ENCODE data around the gene ZNF668. TPM values are rescaled to one million over a fixed set of nuclear protein-coding genes. Genes with fewer than 3 reads are reported as not detected.

ZNF668 gene
- total and polyA plus RNA-seq, 2 of the 13 experiments (the other 11 are each of a cell fraction or from before 2014, with no cell fraction given) = 3.8 to 9.8 TPM

DNA sequence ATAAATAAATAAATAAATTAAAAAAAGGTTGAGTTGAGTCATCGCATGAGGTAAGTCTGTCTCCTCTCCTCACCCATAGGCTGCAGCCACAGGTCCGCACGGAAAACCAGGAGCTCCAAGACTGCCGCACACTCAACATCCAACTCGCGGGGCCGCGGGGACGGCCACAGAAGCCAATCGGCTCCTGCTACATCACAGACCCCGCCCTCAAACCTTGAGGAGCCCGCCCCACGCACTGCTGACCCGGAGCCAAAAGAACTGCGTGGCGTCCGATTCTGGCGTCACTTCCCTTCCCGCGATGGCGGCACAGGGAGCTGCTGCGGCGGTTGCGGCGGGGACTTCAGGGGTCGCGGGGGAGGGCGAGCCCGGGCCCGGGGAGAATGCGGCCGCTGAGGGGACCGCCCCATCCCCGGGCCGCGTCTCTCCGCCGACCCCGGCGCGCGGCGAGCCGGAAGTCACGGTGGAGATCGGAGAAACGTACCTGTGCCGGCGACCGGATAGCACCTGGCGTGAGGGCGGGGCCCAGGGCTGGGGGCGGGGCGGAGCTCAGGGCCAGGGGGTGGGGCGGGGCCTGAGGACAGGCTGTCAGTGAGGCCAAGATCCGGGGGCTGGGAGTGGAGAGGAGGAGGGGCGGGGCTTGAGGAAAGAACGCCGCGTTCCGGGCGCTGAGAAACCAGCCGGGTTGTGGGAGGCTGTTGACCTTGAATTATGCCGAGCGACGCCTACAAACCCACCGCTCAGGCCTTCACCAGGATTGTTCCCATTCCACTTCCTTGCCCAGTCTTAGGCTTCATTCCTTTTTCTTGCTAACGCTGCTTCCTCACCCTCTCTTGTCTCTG lies 43.6 kb upstream of the ZNF668 start, which contains the start of gene KAT8 (continued):
- TF ChIP-seq, protein P1, sequence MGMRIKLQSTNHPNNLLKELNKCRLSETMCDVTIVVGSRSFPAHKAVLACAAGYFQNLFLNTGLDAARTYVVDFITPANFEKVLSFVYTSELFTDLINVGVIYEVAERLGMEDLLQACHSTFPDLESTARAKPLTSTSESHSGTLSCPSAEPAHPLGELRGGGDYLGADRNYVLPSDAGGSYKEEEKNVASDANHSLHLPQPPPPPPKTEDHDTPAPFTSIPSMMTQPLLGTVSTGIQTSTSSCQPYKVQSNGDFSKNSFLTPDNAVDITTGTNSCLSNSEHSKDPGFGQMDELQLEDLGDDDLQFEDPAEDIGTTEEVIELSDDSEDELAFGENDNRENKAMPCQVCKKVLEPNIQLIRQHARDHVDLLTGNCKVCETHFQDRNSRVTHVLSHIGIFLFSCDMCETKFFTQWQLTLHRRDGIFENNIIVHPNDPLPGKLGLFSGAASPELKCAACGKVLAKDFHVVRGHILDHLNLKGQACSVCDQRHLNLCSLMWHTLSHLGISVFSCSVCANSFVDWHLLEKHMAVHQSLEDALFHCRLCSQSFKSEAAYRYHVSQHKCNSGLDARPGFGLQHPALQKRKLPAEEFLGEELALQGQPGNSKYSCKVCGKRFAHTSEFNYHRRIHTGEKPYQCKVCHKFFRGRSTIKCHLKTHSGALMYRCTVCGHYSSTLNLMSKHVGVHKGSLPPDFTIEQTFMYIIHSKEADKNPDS (CRISPR knock-in tag; IDR thresholded peaks at IDR 0.05) = no peak
- peak; percentile 87 for TF ChIP-seq NFYC (CRISPR knock-in tag; IDR thresholded peaks at IDR 0.05)
- TF ChIP-seq, protein P2, sequence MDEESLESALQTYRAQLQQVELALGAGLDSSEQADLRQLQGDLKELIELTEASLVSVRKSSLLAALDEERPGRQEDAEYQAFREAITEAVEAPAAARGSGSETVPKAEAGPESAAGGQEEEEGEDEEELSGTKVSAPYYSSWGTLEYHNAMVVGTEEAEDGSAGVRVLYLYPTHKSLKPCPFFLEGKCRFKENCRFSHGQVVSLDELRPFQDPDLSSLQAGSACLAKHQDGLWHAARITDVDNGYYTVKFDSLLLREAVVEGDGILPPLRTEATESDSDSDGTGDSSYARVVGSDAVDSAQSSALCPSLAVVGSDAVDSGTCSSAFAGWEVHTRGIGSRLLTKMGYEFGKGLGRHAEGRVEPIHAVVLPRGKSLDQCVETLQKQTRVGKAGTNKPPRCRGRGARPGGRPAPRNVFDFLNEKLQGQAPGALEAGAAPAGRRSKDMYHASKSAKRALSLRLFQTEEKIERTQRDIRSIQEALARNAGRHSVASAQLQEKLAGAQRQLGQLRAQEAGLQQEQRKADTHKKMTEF (CRISPR knock-in tag; IDR thresholded peaks at IDR 0.05) = peak; percentile 96
- TF ChIP-seq HHEX (CRISPR knock-in tag; IDR thresholded peaks at IDR 0.05) = no peak
- TF ChIP-seq, protein P3, sequence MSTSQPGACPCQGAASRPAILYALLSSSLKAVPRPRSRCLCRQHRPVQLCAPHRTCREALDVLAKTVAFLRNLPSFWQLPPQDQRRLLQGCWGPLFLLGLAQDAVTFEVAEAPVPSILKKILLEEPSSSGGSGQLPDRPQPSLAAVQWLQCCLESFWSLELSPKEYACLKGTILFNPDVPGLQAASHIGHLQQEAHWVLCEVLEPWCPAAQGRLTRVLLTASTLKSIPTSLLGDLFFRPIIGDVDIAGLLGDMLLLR (CRISPR knock-in tag; IDR thresholded peaks at IDR 0.05) = no peak
- TF ChIP-seq, protein P4, sequence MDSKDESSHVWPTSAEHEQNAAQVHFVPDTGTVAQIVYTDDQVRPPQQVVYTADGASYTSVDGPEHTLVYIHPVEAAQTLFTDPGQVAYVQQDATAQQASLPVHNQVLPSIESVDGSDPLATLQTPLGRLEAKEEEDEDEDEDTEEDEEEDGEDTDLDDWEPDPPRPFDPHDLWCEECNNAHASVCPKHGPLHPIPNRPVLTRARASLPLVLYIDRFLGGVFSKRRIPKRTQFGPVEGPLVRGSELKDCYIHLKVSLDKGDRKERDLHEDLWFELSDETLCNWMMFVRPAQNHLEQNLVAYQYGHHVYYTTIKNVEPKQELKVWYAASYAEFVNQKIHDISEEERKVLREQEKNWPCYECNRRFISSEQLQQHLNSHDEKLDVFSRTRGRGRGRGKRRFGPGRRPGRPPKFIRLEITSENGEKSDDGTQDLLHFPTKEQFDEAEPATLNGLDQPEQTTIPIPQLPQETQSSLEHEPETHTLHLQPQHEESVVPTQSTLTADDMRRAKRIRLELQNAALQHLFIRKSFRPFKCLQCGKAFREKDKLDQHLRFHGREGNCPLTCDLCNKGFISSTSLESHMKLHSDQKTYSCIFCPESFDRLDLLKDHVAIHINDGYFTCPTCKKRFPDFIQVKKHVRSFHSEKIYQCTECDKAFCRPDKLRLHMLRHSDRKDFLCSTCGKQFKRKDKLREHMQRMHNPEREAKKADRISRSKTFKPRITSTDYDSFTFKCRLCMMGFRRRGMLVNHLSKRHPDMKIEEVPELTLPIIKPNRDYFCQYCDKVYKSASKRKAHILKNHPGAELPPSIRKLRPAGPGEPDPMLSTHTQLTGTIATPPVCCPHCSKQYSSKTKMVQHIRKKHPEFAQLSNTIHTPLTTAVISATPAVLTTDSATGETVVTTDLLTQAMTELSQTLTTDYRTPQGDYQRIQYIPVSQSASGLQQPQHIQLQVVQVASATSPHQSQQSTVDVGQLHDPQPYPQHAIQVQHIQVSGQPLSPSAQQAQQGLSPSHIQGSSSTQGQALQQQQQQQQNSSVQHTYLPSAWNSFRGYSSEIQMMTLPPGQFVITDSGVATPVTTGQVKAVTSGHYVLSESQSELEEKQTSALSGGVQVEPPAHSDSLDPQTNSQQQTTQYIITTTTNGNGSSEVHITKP (CRISPR knock-in tag; IDR thresholded peaks at IDR 0.05; ENCODE audit: low read depth) = 0 out of 2 replicates have a peak, but pooled peaks have one; percentile 54
- peak; percentile 84 for TF ChIP-seq ZNF331 (CRISPR knock-in tag; IDR thresholded peaks at IDR 0.05)
- peak; percentile 94 for TF ChIP-seq ATF1 (CRISPR knock-in tag; IDR thresholded peaks at IDR 0.05)
- TF ChIP-seq SP5 (CRISPR knock-in tag; IDR thresholded peaks at IDR 0.05; ENCODE audit: borderline replicate concordance, low read depth) = peak; percentile 83
- TF ChIP-seq, protein P5, sequence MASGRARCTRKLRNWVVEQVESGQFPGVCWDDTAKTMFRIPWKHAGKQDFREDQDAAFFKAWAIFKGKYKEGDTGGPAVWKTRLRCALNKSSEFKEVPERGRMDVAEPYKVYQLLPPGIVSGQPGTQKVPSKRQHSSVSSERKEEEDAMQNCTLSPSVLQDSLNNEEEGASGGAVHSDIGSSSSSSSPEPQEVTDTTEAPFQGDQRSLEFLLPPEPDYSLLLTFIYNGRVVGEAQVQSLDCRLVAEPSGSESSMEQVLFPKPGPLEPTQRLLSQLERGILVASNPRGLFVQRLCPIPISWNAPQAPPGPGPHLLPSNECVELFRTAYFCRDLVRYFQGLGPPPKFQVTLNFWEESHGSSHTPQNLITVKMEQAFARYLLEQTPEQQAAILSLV (CRISPR knock-in tag; IDR thresholded peaks at IDR 0.05; ENCODE audit: borderline replicate concordance) = peak; percentile 89; the same call in 1 of the 2 replicates
- TF ChIP-seq ZNF264 (CRISPR knock-in tag; IDR thresholded peaks at IDR 0.05) = no peak
- TF ChIP-seq, protein P6, sequence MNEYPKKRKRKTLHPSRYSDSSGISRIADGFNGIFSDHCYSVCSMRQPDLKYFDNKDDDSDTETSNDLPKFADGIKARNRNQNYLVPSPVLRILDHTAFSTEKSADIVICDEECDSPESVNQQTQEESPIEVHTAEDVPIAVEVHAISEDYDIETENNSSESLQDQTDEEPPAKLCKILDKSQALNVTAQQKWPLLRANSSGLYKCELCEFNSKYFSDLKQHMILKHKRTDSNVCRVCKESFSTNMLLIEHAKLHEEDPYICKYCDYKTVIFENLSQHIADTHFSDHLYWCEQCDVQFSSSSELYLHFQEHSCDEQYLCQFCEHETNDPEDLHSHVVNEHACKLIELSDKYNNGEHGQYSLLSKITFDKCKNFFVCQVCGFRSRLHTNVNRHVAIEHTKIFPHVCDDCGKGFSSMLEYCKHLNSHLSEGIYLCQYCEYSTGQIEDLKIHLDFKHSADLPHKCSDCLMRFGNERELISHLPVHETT (CRISPR knock-in tag; conservative IDR thresholded peaks at IDR 0.05) = peak; percentile 97

All from HepG2 (cell line).